Sigmoid colon (tissue), 7 donors: ENCODE results near the gene DCHS1. TPM values are rescaled to one million over a fixed set of nuclear protein-coding genes. Genes with fewer than 3 reads are reported as not detected.

Source experiments
- DNase-seq: peaks from one replicate; pipeline ENCODE4 v3.0.0-alpha.2; 2019
- H3K27ac ChIP-seq, 4 donors: fragments of 200-600 bp; sonication (generic); one replicate each; pipeline ENCODE4 v1.5.1; 2016 to 2019; ENCODE audit warnings: mild to moderate bottlenecking in 1 of 4
- H3K27me3 ChIP-seq, 3 donors: fragments of 200-600 bp; sonication (generic); one replicate each; pipeline ENCODE4 v1.5.1; 2019; ENCODE audit warnings: mild to moderate bottlenecking in 1 of 3
- H3K36me3 ChIP-seq, 4 donors: fragments of 200-600 bp; sonication (generic); one replicate each; pipeline ENCODE4 v1.5.1; 2016 to 2019
- H3K4me1 ChIP-seq, 4 donors: fragments of 200-600 bp; sonication (generic); one replicate each; pipeline ENCODE4 v1.5.1; 2017 to 2019
- H3K4me3 ChIP-seq, 4 donors: fragments of 200-600 bp; sonication (generic); one replicate each; pipeline ENCODE4 v1.5.1; 2017 to 2019; ENCODE audit warnings: mild to moderate bottlenecking in 2 of 4, moderate library complexity in 1 of 4
- H3K9me3 ChIP-seq, 4 donors: fragments of 200-600 bp in 3 of 4; sonication (generic) in 3 of 4; one replicate each; pipeline versions ENCODE4 v1.5.1 to v1.6.1; 2013 to 2019
- EP300 ChIP-seq, 4 donors: sonication (generic); formaldehyde crosslinking; IDR thresholded peaks; one replicate each; pipeline ENCODE4 v1.6.1; 2017; ENCODE audit warnings: antibody characterized with exemption in 4 of 4
- POLR2A ChIP-seq, 2 donors: fragments of 450-650 bp; IDR thresholded peaks; one replicate each; pipeline ENCODE4 v1.6.1; 2016; ENCODE audit warnings: antibody characterized with exemption in 2 of 2, mild to moderate bottlenecking in 2 of 2, moderate library complexity in 2 of 2
- POLR2AphosphoS5 ChIP-seq, 4 donors: sonication (generic); formaldehyde crosslinking; IDR thresholded peaks; one replicate each; pipeline ENCODE4 v1.6.1; 2017; ENCODE audit warnings: antibody characterized with exemption in 4 of 4
- WGBS, 2 donors: extraction: QIAGEN DNeasy Blood & Tissue Kit; methylation state at CpG; one replicate each; pipeline ENCODE4 v1.1.7; 2013; 5-methylcytosine and 5-hydroxymethylcytosine counted together
- intact Hi-C: fragments of 100-400 bp; cut with DNase I; formaldehyde crosslinking; loops from one replicate; pipeline ENCODE4 v1.15.1; 2023
- polyA plus RNA-seq, 3 donors: library from polyadenylated mRNA; stranded (reverse); fragments of 200-250 nt; gene quantifications; one replicate each; pipeline ENCODE4 v1.2.3, GENCODE V29; 2013
- total RNA-seq, 4 donors: library from RNA; depleted of rRNA; stranded (reverse); fragments of >200 nt; gene quantifications; one replicate each; pipeline ENCODE4 v1.1.0, GENCODE V29; 2016
- TF ChIP-seq, protein P1 (sequence below), 4 experiments: fragments of 450-650 bp in 3 of 4; fragments of 200-600 bp in 1 of 4; IDR thresholded peaks; one replicate each; pipeline ENCODE4 v1.5.1; 2016 to 2019; ENCODE audit warnings: antibody characterized with exemption in 4 of 4, mild to moderate bottlenecking in 3 of 4, moderate library complexity in 2 of 4
- donor health status: healthy with polysubstance abuse.
- donor health status: Bipolar disorder and iron deficiency.
- donor health status: healthy.

DCHS1 gene
- total and polyA plus RNA-seq, 7 donors: under 0.01 to 57.1 (median 21.7) TPM

DNA sequence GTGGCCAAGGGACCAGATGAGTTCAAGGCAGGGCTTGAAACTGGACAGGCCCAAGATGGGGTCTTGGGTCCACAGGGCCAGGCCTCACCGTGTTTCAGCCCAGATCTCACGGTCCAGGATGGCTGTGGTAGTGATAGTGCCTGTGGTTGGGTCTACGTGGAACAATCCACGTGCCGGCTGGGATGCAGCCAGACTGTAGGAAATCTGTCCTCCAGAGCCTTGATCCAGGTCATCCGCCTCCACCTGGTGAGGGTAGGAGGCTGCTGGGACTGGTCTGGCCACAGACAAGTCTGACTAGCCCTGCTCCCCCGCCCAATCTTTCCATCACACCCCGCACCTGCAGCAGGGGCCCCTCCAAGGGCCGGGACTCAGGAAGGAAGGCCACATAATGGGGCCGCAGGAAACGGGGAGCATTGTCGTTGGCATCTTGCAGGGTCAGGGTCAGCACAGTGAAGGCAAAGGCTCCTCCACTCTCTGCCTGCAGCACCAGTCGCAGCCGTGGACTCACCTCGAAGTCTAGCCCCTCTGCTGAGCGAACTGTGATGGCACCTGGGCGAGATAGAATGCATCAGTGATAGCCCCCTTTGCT, 29.7 kb downstream of the DCHS1 start:
- H3K4me1 ChIP-seq: no peaks in the 10 kb centered on the region
- DNase-seq: no peak
- H3K4me3 ChIP-seq: no peak overlapping the region
- H3K36me3 ChIP-seq: peaks cover 27 to 79% (median 45%) of the 10 kb centered on the region in 4 donors
- 91 to 95% methylated on average over 17 of the region's 17 CpGs for WGBS, 2 donors
- intact Hi-C loops: no loop called here
- H3K9me3 ChIP-seq: no peaks in the 10 kb centered on the region
- H3K27ac ChIP-seq: no peak overlapping the region
- H3K27me3 ChIP-seq: no peaks in the 10 kb centered on the region
- TF ChIP-seq POLR2A (IDR thresholded peaks at IDR 0.05) (no peak), EP300 (IDR thresholded peaks at IDR 0.05) (no peak), POLR2AphosphoS5 (IDR thresholded peaks at IDR 0.05) (no peak)
- TF ChIP-seq, protein P1, sequence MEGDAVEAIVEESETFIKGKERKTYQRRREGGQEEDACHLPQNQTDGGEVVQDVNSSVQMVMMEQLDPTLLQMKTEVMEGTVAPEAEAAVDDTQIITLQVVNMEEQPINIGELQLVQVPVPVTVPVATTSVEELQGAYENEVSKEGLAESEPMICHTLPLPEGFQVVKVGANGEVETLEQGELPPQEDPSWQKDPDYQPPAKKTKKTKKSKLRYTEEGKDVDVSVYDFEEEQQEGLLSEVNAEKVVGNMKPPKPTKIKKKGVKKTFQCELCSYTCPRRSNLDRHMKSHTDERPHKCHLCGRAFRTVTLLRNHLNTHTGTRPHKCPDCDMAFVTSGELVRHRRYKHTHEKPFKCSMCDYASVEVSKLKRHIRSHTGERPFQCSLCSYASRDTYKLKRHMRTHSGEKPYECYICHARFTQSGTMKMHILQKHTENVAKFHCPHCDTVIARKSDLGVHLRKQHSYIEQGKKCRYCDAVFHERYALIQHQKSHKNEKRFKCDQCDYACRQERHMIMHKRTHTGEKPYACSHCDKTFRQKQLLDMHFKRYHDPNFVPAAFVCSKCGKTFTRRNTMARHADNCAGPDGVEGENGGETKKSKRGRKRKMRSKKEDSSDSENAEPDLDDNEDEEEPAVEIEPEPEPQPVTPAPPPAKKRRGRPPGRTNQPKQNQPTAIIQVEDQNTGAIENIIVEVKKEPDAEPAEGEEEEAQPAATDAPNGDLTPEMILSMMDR (IDR thresholded peaks at IDR 0.05): no peak

- H3K4me1 ChIP-seq: no peaks in the 10 kb centered on the region
- H3K27me3 ChIP-seq: no peaks in the 10 kb centered on the region
- DNase-seq: no peak
- WGBS, 2 donors: 79 to 88% methylated on average over 12 of the region's 12 CpGs
- H3K36me3 ChIP-seq: peaks cover 22 to 73% (median 41%) of the 10 kb centered on the region in 4 donors
- H3K4me3 ChIP-seq: no peak overlapping the region
- TF ChIP-seq, protein P1 (IDR thresholded peaks at IDR 0.05): no peak
- TF ChIP-seq POLR2A (IDR thresholded peaks at IDR 0.05) (no peak), POLR2AphosphoS5 (IDR thresholded peaks at IDR 0.05) (no peak)
- H3K9me3 ChIP-seq: no peaks in the 10 kb centered on the region
- no peak overlapping the region for H3K27ac ChIP-seq
- intact Hi-C loops: no loop called here
These were observed 30.3 kb downstream of the DCHS1 start for GRCh38 chr11:6625156-6625831.

GRCh38 chr11:6623391-6624363, 31.9 kb downstream of the DCHS1 start:
- no peak overlapping the region for H3K4me3 ChIP-seq
- H3K4me1 ChIP-seq: peaks cover 0 to 7% (median 5%) of the 10 kb centered on the region in 4 donors
- H3K9me3 ChIP-seq: no peaks in the 10 kb centered on the region
- H3K27ac ChIP-seq: no peak overlapping the region
- H3K27me3 ChIP-seq: no peaks in the 10 kb centered on the region
- intact Hi-C loops: no loop called here
- TF ChIP-seq, protein P1 (IDR thresholded peaks at IDR 0.05): no peak
- TF ChIP-seq POLR2A (IDR thresholded peaks at IDR 0.05): no peak
- TF ChIP-seq EP300 (IDR thresholded peaks at IDR 0.05): no peak
- TF ChIP-seq POLR2AphosphoS5 (IDR thresholded peaks at IDR 0.05): no peak
- DNase-seq: no peak
- peaks cover 22 to 57% (median 34%) of the 10 kb centered on the region in 4 donors for H3K36me3 ChIP-seq
- 87 to 91% methylated on average over 31 of the region's 31 CpGs for WGBS, 2 donors

- no peak for TF ChIP-seq EP300 (IDR thresholded peaks at IDR 0.05)
- no peak for TF ChIP-seq POLR2A (IDR thresholded peaks at IDR 0.05)
- TF ChIP-seq, protein P1 (IDR thresholded peaks at IDR 0.05): no peak
- TF ChIP-seq POLR2AphosphoS5 (IDR thresholded peaks at IDR 0.05): no peak
- peaks cover 22 to 47% (median 31%) of the 10 kb centered on the region in 4 donors for H3K36me3 ChIP-seq
- 88 to 90% methylated on average over 24 of the region's 24 CpGs for WGBS, 2 donors
- no peaks in the 10 kb centered on the region for H3K9me3 ChIP-seq
- no peaks in the 10 kb centered on the region for H3K27me3 ChIP-seq
- no peak overlapping the region for H3K4me3 ChIP-seq
- H3K27ac ChIP-seq: no peak overlapping the region
- DNase-seq: no peak
- H3K4me1 ChIP-seq: peaks cover 0 to 19% (median 16%) of the 10 kb centered on the region in 4 donors
- intact Hi-C loops: no loop called here
These were observed 33.1 kb downstream of the DCHS1 start for GRCh38 chr11:6622261-6623171.
